Suprapubic skin (tissue), 4 donors: ENCODE data around the gene ZNF436. TPM values are rescaled to one million over a fixed set of nuclear protein-coding genes. Genes with fewer than 3 reads are reported as not detected.

Experiments
- DNase-seq, 2 donors: peaks; one replicate each; pipeline ENCODE4 v3.0.0-alpha.2; 2019; ENCODE audit warnings: low spot score in 2 of 2
- H3K27ac ChIP-seq: fragments of 200-600 bp; sonication (generic); one replicate; pipeline ENCODE4 v1.5.1; 2019
- H3K27me3 ChIP-seq: fragments of 200-600 bp; sonication (generic); one replicate; pipeline ENCODE4 v1.5.1; 2019
- H3K36me3 ChIP-seq: fragments of 200-600 bp; sonication (generic); one replicate; pipeline ENCODE4 v1.5.1; 2019
- H3K4me1 ChIP-seq: fragments of 200-600 bp; sonication (generic); one replicate; pipeline ENCODE4 v1.5.1; 2019
- H3K4me3 ChIP-seq: fragments of 200-600 bp; sonication (generic); one replicate; pipeline ENCODE4 v1.5.1; 2019; ENCODE audit warnings: mild to moderate bottlenecking
- H3K9me3 ChIP-seq: fragments of 200-600 bp; sonication (generic); one replicate; pipeline ENCODE4 v1.5.1; 2019
- EP300 ChIP-seq: sonication (generic); formaldehyde crosslinking; IDR thresholded peaks from one replicate; pipeline ENCODE4 v1.6.1; 2017; ENCODE audit warnings: antibody characterized with exemption
- POLR2A ChIP-seq, 2 donors: fragments of 450-650 bp; IDR thresholded peaks; one replicate each; pipeline ENCODE4 v1.6.1; 2017; ENCODE audit warnings: antibody characterized with exemption in 2 of 2, mild to moderate bottlenecking in 2 of 2, moderate library complexity in 2 of 2
- POLR2AphosphoS5 ChIP-seq, 3 donors: sonication (generic); formaldehyde crosslinking; IDR thresholded peaks; one replicate each; pipeline ENCODE4 v1.6.1; 2017; ENCODE audit warnings: antibody characterized with exemption in 3 of 3
- WGBS: methylation state at CpG from one replicate; pipeline ENCODE4 v1.1.5; 2018; 5-methylcytosine and 5-hydroxymethylcytosine counted together
- total RNA-seq, 4 donors: library from RNA; depleted of rRNA; stranded (reverse); fragments of >200 nt; gene quantifications; one replicate each; pipeline ENCODE4 v1.1.0, GENCODE V29; 2016
- TF ChIP-seq, protein P1 (sequence below), 2 donors: fragments of 200-600 bp in 1 of 2; fragments of 450-650 bp in 1 of 2; sonication (generic) in 1 of 2; IDR thresholded peaks; one replicate each; pipeline ENCODE4 v1.5.1; 2016 to 2019; ENCODE audit warnings: antibody characterized with exemption in 2 of 2, mild to moderate bottlenecking in 1 of 2, moderate library complexity in 1 of 2

The ZNF436 gene
- total RNA-seq, 4 donors from 2014 or later = 21.1 to 38.2 (median 30.3) TPM

DNA sequence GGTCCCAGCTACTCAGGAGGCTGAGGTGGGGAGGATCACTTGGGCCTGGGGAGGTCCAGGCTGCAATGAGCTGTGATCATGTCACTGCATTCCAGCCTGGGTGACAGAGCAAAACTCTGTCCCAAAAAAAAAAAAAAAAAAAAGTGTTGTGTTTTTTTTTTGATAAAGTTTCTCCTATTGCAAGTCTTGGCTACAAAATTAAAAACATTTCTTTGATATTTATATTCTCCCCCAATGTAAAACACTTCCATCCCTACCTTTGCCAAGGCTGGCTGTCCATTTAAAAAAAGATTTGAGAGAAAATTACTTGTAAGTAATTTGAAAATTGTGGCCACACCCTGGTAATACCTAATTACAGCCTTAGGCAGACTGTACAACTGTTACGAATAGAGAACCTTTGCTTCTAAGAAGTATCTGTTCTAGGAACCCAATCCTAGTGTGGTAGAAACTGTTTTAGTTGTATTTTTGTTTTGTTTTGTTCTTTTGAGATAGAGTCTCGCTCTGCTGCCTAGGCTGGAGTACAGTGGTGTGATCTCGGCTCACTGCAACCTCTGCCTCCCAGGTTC, 11.2 kb downstream of the ZNF436 start:
- 62% methylated on average over 3 of the region's 3 CpGs for whole genome bisulfite sequencing

DNA sequence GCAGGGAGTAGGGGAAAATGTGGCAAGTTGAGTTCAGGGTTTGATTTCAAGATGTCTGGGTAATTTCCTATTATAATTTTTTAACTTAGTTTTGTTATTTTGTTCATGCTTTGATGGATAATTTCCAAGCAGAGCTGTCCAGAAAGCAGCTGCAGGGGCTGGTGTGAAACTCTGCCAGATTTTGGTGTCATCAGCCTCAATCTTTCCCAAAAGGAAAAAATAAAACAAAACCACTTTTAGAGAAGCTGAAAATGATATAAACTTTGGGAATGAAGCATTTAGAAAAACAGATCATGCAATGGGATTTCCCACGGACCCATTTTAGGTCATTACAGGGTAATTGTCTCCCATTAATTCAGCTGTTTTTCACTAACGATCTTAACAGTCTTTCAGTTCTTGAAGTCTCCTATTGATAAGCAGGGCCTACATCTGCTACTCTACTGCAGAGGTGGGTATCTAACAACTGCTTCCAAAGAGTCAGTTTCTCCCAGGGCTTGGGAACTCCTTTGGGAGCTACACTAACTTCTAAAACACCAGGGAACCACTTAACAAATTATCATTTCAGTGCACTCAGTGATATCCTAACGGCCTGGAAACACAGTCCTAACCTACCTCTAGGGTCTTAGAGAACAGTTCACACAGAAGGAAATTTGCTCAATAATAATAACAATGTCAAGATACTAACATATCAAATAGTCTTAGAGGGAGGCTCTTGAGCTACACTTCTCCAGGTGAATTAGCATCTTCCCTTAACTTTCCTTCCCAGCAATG, 12.3 kb downstream of the ZNF436 start:
- Histone ChIP-seq H3K36me3 (peaks cover 30% of the 10 kb centered on the region), H3K9me3 (peaks cover 16% of the 10 kb centered on the region), H3K27me3 (no peaks in the 10 kb centered on the region), H3K27ac (no peak overlapping the region), H3K4me3 (no peak overlapping the region), H3K4me1 (peaks cover 16% of the 10 kb centered on the region)
- WGBS = 56% methylated on average over 3 of the region's 3 CpGs
- DNase-seq = no peak
- no peak for TF ChIP-seq EP300
- no peak for TF ChIP-seq POLR2AphosphoS5 (IDR thresholded peaks at IDR 0.05)
- no peak for TF ChIP-seq POLR2A (IDR thresholded peaks at IDR 0.05)
- TF ChIP-seq, protein P1, sequence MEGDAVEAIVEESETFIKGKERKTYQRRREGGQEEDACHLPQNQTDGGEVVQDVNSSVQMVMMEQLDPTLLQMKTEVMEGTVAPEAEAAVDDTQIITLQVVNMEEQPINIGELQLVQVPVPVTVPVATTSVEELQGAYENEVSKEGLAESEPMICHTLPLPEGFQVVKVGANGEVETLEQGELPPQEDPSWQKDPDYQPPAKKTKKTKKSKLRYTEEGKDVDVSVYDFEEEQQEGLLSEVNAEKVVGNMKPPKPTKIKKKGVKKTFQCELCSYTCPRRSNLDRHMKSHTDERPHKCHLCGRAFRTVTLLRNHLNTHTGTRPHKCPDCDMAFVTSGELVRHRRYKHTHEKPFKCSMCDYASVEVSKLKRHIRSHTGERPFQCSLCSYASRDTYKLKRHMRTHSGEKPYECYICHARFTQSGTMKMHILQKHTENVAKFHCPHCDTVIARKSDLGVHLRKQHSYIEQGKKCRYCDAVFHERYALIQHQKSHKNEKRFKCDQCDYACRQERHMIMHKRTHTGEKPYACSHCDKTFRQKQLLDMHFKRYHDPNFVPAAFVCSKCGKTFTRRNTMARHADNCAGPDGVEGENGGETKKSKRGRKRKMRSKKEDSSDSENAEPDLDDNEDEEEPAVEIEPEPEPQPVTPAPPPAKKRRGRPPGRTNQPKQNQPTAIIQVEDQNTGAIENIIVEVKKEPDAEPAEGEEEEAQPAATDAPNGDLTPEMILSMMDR (IDR thresholded peaks at IDR 0.05) = no peak

More for the DNA sequence above, 11.2 kb downstream of the ZNF436 start:
- peaks cover 16% of the 10 kb centered on the region for H3K4me1 ChIP-seq
- peaks cover 27% of the 10 kb centered on the region for H3K9me3 ChIP-seq
- no peaks in the 10 kb centered on the region for H3K27me3 ChIP-seq
- no peak for DNase-seq
- H3K27ac ChIP-seq = no peak overlapping the region
- TF ChIP-seq POLR2AphosphoS5 (IDR thresholded peaks at IDR 0.05) (no peak), POLR2A (IDR thresholded peaks at IDR 0.05) (no peak), EP300 (no peak)
- TF ChIP-seq, protein P1 (IDR thresholded peaks at IDR 0.05) = no peak
- no peak overlapping the region for H3K4me3 ChIP-seq
- H3K36me3 ChIP-seq = peaks cover 41% of the 10 kb centered on the region

DNA sequence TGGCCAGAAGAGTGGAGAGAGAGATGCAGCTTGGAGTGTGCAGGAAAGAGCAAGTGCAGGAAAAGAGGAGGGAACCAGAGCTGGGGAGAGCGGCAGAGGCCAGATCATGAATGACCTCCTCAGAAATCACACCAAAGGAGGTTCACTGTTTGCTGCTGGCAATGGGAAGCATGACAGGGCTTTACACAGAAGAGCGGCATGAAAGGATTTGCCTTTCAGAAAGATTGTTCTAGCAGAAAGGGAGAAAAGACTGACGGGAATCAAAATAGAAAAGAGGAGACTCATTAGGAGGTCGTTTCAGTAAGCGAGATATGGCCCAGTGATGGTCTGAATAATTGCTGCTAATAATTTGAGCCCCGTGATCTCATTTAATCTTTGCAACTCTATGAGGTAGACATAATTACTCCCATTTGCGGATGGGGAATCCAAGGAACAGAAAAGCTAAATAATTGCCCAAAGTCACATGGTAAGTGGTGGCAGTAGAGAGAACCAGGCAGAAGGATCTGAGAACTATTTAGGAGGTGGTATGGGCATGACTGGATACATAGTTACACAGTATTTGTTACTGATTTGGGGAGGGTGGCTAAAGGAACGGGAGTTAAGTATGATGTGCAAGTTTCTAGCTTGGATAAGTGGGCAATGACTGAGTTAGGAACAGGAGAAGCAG, 13.0 kb downstream of the ZNF436 start:
- peaks cover 9% of the 10 kb centered on the region for H3K9me3 ChIP-seq
- peaks cover 23% of the 10 kb centered on the region for H3K36me3 ChIP-seq
- DNase-seq = no peak
- WGBS = 79% methylated on average over 8 of the region's 8 CpGs
- TF ChIP-seq, protein P1 (IDR thresholded peaks at IDR 0.05) = no peak
- TF ChIP-seq POLR2AphosphoS5 (IDR thresholded peaks at IDR 0.05) (no peak), POLR2A (IDR thresholded peaks at IDR 0.05) (no peak), EP300 (no peak)
- peaks cover 16% of the 10 kb centered on the region for H3K4me1 ChIP-seq
- H3K27me3 ChIP-seq = no peaks in the 10 kb centered on the region
- no peak overlapping the region for H3K4me3 ChIP-seq
- no peak overlapping the region for H3K27ac ChIP-seq

DNA sequence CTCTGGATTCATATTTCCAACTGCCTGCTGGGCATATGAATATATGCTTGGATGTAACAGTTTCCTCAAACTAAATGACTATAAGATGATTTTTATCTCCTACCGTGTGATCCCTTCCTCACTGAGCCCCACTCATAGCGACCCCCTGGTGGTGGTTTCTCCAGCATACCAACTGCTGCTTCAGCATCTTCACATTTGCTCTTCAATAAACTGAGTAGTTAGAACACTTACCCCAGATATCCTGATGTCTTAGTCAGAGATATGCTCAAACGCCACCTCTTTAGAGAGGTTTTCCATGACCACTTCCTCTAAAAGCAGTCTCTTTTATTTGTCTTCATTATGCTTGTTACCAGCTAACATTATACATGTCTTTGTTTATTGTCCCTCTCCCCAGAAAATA, 15.4 kb downstream of the ZNF436 start:
- peaks cover 16% of the 10 kb centered on the region for H3K4me1 ChIP-seq

More for the DNA sequence above, 15.4 kb downstream of the ZNF436 start:
- 56% methylated on average over 3 of the region's 3 CpGs for WGBS
- TF ChIP-seq EP300 (no peak), POLR2A (IDR thresholded peaks at IDR 0.05) (no peak), POLR2AphosphoS5 (IDR thresholded peaks at IDR 0.05) (no peak)
- TF ChIP-seq, protein P1 (IDR thresholded peaks at IDR 0.05) = no peak
- no peaks in the 10 kb centered on the region for H3K9me3 ChIP-seq
- H3K4me3 ChIP-seq = no peak overlapping the region
- no peak overlapping the region for H3K27ac ChIP-seq
- no peak for DNase-seq
- no peaks in the 10 kb centered on the region for H3K27me3 ChIP-seq
- no peaks in the 10 kb centered on the region for H3K36me3 ChIP-seq
